HG02973 (cell line): ENCODE results near the gene SETD7.
"Not testable (repeated sequence)": the region's sequence is repeated elsewhere in the genome, so short reads cannot be mapped to it uniquely, and the experiment has no call there.

Source experiments
- ATAC-seq: cut with Tn5 transposase; IDR thresholded peaks from one replicate; pipeline ENCODE4 v1.9.1; 2021; ENCODE audit warnings: moderate library complexity; ENCODE audit not compliant: unreplicated experiment

The SETD7 gene

DNA sequence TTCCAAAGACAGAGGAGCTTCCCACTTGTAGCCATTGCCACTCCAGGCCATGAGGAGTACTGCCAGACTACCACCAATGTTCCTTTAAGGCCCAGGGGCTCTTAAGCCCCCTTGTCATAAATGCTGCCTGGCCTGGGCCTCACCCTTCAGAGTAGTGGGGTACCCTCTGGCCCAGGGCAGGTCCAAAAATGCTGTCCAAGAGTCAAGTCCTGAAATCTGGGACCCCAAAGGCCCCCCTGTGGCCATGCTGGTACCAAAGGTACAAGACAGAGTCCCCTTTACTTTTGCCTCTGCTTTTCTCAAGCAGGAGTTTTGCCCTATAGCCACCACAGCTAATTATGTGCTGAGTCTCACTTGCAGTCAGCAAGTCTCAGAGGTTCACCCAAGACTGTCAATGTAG, 85.7 kb downstream of the SETD7 start:
- ATAC-seq, result no peak

GRCh38 chr4:139469869-139470268, 86.2 kb downstream of the SETD7 start:
- ATAC-seq, result no peak

GRCh38 chr4:139469216-139469615, 86.8 kb downstream of the SETD7 start:
- ATAC-seq, result no peak

DNA sequence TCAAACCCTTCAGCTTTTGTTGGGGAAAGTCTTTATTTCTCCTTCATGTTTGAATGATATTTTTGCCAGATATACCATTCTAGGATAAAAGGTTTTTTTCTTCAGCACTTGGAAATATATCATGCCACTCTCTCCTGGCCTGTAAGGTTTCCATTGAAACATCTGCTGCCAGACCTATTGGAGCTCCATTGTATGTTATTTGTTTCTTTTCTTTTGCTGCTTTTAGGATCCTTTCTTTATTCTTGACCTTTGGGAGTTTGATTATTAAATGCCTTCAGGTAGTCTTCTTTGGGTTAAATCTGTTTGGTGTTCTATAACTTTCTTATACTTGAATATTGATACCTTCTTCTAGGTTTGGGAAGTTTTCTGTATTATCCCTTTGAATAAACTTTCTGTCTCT, 87.3 kb downstream of the SETD7 start:
- not testable (repeated sequence) for ATAC-seq

- ATAC-seq, result no peak
Measured at GRCh38 chr4:139465922-139466321, 90.1 kb downstream of the SETD7 start.

DNA sequence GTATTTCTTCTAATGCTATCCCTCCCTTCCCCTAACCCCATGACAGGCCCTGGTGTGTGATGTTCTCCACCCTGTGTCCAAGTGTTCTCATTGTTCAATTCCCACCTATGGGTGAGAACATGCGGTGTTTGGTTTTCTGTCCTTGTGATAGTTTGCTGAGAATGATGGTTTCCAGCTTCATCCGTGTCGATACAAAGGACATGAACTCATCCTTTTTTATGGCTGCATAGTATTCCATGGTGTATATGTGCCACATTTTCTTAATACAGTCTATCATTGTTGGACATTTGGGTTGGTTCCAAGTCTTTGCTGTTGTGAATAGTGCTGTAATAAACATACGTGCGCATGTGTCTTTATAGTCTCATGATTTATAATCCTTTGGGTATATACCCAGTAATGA, 91.5 kb downstream of the SETD7 start:
- ATAC-seq, result not testable (repeated sequence)

GRCh38 chr4:139461022-139461628, 94.9 kb downstream of the SETD7 start:
- no peak for ATAC-seq

- no peak for ATAC-seq
Measured at GRCh38 chr4:139460565-139460964, 95.5 kb downstream of the SETD7 start.

- no peak for ATAC-seq
Measured at GRCh38 chr4:139458999-139459398, 97.0 kb downstream of the SETD7 start.

GRCh38 chr4:139458543-139458942, 97.5 kb downstream of the SETD7 start:
- ATAC-seq, result no peak

GRCh38 chr4:139457318-139457717, 98.7 kb downstream of the SETD7 start:
- no peak for ATAC-seq

- no peak for ATAC-seq
Measured at GRCh38 chr4:139455126-139455538, 100.9 kb downstream of the SETD7 start.

- ATAC-seq, result peak; percentile 11
Measured at GRCh38 chr4:139454111-139455045, 101.6 kb downstream of the SETD7 start, which contains the start of gene RAB33B. Gene RAB33B, plus strand, starts transcription at chr4:139454121. Its CDS starts 75 bp downstream, at chr4:139454196.

DNA sequence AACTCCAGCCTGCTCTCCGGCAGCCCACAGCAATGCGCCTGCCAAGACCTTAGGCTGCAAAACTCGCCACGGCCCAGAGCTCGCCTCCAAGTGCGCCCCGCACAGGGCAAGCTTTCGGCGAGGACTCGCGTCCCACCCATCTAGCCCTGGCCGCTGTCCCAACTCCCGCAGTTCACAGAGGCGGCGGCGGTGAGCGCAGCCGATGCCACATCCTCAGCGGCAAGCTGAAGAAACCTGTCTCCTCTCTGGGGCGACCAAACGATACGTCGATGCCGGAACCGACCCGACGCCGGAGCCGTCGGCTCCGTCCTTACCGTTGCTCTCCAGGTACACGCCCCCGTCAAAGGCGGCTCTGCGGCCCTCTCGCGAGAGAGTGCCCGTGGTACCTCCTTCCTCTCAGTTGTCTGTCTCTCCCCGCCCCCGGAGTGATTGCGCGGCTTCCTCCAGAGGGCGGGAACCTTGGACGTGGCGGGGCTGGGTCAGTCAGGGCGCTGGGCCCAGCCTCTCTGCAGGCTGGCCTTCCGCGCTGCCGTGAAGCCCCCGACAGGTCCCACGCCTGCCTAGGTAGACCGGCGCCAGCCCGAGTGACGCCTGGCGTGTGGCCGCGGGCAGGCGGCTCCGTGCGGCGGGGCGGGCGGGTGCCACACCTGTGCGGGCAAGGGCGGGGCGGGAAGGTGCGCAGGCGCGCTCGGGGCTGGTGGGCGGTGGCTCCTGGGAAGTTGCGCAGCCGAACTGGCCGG, 102.5 kb downstream of the SETD7 start:
- peak; percentile 83 for ATAC-seq

GRCh38 chr4:139453041-139453370, 103.0 kb downstream of the SETD7 start:
- peak; percentile 49 for ATAC-seq

DNA sequence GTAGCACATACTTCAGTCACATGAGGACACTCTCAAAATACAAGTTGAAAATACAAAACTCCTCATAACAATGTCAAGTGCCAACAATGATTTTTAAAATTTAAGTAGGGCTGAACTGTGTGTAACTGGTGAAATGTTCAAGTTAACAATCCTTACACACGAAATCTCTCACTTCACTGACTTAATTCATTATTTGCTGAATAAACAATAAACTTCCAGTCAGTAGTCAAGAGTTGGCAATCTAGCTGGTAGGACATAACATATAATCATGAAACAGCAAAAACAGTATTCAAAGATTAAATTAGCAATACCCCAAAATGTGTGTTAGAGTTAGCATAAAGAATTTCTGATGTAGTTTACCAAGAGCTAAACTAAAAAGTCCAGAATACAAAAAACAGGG, 104.0 kb downstream of the SETD7 start:
- ATAC-seq, result no peak

DNA sequence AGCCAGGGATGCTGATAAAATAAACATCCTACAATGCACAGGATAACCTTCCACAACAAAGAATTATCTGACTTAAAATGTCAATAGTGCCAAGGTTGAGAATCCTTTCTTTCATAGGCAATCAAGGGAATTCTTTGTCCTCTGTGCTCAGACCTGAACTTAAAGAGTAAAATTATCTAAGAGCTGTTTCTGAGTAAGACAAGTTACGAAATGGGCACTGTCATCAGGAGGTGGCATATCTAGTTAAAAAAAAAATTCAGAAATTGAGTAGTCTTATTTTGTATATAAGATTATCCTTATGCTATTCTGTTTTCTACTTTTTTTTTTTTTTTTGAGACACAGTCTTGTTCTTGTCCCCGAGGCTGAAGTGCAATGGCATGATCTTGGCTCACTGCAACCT, 105.4 kb downstream of the SETD7 start:
- ATAC-seq, result no peak

- not testable (repeated sequence) for ATAC-seq
Measured at GRCh38 chr4:139447078-139447477, 108.9 kb downstream of the SETD7 start.
